Mucosa of descending colon (tissue), 3 donors: ENCODE results near the gene NKAIN2. TPM values are rescaled to one million over a fixed set of nuclear protein-coding genes. Genes with fewer than 3 reads are reported as not detected.
A peak's percentile ranks its signal among the peaks of the same experiment; 100 is the strongest.

ENCODE experiments used
- ATAC-seq: fragments of 200-7000 bp; cut with Tn5 transposase; one replicate; pipeline ENCODE4 v1.9.1; 2020; ENCODE audit warnings: mild to moderate bottlenecking, moderate library complexity
- DNase-seq, 3 donors: peaks; one replicate each; pipeline ENCODE4 v3.0.0-alpha.2; 2020
- H3K36me3 ChIP-seq: fragments of 200-600 bp; one replicate; pipeline ENCODE4 v1.8.0; 2021; ENCODE audit warnings: low read depth, mild to moderate bottlenecking
- H3K4me1 ChIP-seq: fragments of 200-600 bp; one replicate; pipeline ENCODE4 v1.8.0; 2021; ENCODE audit warnings: low read depth, mild to moderate bottlenecking
- H3K4me3 ChIP-seq: fragments of 200-600 bp; one replicate; pipeline ENCODE4 v1.8.0; 2021; ENCODE audit warnings: mild to moderate bottlenecking
- H3K9me3 ChIP-seq: fragments of 200-600 bp; one replicate; pipeline ENCODE4 v1.8.0; 2021; ENCODE audit warnings: mild to moderate bottlenecking
- intact Hi-C, 2 donors: fragments of 100-400 bp; cut with DNase I in 1 of 2; cut with micrococcal nuclease in 1 of 2; formaldehyde crosslinking; loops; one replicate each; pipeline versions ENCODE4 v1.11.0 to v1.11.1; 2022; cut with DNase I, micrococcal nuclease
- total RNA-seq, 3 donors: library from RNA; stranded (reverse); fragmentation: NEBNext Ultra II Directional in 2 of 3; extraction: Animal tissue kit (Norgen Biotek cat#: 25700) in 2 of 3; gene quantifications; one replicate each; pipeline versions ENCODE4 v1.2.1 to v1.2.4, GENCODE V29; 2021 to 2023
- TF ChIP-seq, protein P1 (sequence below): fragments of 200-600 bp; IDR thresholded peaks from one replicate; pipeline ENCODE4 v1.8.0; 2022; ENCODE audit warnings: antibody characterized with exemption, mild to moderate bottlenecking
- donor health status: DM: no; HTN: no; CAD: no; lungs with moderate emphysema.
- donor health status: DM: no; HTN: no; CAD: no.
- donor health status: DM: no; HTN: yes; CAD: no.

NKAIN2 gene
- total RNA-seq, 3 donors from 2014 or later: 0.34 to 4.7 (median 0.69) TPM

DNA sequence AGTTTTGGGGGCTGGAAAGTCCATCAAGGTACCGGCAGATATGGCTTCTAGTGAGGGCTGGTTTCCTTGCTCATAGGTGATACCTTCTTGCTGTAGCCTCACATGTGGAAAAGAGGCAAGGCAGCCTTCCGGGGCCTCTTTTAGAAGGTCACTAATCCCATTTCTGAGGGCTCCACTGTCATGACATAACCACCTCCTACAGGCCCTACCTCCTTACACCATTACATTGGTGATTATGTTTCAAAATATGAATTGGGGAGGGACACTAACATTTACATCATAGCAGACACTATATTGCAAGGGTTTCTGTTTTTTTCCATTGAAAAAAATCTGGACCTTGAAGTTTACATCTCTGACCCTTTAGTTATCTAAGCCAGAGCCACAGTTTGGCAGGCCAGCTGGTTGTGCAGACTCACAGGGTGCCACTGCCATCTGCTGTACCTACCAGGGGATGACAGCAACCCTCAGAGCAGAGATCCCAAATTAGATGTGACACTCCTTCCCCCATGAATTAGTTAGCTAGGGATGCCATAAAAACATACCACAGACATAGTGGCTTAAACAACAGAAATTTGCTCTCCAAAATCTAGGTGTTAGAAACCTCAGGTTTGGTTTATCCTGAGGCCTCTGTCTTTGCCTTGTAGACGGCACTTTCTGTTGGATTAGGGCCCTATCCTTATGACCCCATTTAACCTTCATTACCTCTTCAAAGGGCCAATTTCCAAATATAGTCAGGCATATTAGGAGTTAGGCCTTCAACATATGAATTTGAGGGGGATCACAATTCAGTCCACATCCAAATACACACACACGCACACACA is 992.2 kb downstream of the NKAIN2 start:
- Histone ChIP-seq H3K9me3 (no peaks in the 10 kb centered on the region), H3K36me3 (no peaks in the 10 kb centered on the region), H3K4me1 (no peaks in the 10 kb centered on the region), H3K4me3 (no peak overlapping the region)
- intact Hi-C loops: no loop called here
- TF ChIP-seq, protein P1, sequence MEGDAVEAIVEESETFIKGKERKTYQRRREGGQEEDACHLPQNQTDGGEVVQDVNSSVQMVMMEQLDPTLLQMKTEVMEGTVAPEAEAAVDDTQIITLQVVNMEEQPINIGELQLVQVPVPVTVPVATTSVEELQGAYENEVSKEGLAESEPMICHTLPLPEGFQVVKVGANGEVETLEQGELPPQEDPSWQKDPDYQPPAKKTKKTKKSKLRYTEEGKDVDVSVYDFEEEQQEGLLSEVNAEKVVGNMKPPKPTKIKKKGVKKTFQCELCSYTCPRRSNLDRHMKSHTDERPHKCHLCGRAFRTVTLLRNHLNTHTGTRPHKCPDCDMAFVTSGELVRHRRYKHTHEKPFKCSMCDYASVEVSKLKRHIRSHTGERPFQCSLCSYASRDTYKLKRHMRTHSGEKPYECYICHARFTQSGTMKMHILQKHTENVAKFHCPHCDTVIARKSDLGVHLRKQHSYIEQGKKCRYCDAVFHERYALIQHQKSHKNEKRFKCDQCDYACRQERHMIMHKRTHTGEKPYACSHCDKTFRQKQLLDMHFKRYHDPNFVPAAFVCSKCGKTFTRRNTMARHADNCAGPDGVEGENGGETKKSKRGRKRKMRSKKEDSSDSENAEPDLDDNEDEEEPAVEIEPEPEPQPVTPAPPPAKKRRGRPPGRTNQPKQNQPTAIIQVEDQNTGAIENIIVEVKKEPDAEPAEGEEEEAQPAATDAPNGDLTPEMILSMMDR: no peak
- ATAC-seq: no peak
- DNase-seq: peak in 1 of 3 donors; percentile 16

DNA sequence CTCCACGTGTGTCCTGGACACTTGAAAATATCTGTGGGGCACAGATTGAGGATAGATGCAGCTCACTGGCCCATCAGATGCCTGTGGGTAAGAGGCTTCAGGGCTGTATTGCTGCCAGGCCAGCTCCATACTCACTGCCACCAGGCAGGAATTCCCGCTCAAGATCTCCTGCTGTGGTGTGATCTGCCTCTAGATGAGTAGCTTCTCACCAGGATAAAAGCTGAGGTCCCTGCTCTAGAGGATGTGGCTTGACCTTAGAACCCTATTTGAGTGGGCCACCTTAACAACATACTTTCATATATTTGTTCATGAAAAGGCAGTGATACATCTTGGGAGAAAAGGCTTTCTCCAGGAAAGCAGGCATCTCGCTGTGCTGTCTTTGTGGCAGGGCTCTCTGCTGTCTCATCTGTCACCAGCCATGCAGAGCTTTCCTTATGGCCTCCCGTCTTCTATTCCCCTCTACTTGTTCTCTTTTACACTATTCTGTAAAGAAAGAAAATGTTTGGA is 992.9 kb downstream of the NKAIN2 start:
- no peaks in the 10 kb centered on the region for H3K4me1 ChIP-seq
- ATAC-seq: no peak
- no peaks in the 10 kb centered on the region for H3K36me3 ChIP-seq
- no peak for DNase-seq
- no peaks in the 10 kb centered on the region for H3K9me3 ChIP-seq
- TF ChIP-seq, protein P1: no peak
- intact Hi-C loops: no loop called here
- no peak overlapping the region for H3K4me3 ChIP-seq

DNA sequence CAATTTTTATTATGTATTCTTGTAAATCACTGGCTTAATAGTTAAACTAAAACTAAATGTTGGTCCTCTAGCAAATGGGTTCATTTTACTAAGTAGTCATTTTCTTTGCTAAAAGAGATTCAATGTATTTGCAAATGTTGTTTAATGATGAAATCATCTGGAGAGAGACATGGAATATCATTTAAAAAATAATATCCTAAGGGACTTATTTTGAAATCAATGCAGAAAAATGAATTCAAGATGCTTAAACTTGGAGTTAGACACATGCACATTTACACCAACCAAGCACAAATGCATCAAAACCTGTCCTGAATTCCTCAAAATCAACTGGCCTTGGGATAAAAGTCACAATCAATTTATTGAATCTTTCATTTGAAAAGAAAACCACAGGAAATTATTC is 993.6 kb downstream of the NKAIN2 start:
- no peak for ATAC-seq

DNA sequence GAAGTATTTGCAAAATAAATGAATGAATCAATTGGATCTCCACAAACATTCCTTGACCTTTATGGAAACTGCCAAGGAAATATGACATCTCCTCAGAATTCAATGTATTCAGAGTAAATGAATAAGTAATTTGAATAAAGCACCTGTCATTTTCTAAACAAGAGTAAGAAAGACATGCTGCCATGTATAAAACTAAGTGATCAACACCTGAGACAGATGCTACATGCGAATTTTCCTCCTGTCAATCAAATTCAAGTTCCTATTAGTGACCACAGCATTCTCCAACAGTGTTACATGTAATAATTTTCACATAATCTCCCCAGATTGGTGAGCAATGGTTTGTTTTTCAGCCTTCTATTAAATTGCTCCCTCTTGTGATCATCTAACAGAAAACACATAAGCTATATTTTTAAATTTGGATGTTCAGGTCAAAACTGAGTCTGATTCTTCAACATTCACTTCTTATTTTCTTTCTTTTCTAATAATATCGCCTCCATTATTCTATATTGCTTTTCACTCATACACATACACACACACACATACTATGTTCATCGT is 995.4 kb downstream of the NKAIN2 start:
- Histone ChIP-seq H3K4me3 (no peak overlapping the region), H3K9me3 (no peaks in the 10 kb centered on the region), H3K36me3 (no peaks in the 10 kb centered on the region), H3K4me1 (no peaks in the 10 kb centered on the region)
- DNase-seq: no peak
- intact Hi-C loops: no loop called here
- TF ChIP-seq, protein P1: no peak
- ATAC-seq: no peak

More for the DNA sequence above, 993.6 kb downstream of the NKAIN2 start:
- H3K4me3 ChIP-seq: no peak overlapping the region
- no peaks in the 10 kb centered on the region for H3K4me1 ChIP-seq
- no peaks in the 10 kb centered on the region for H3K36me3 ChIP-seq
- H3K9me3 ChIP-seq: no peaks in the 10 kb centered on the region
- intact Hi-C loops: no loop called here
- TF ChIP-seq, protein P1: no peak
- DNase-seq: no peak

DNA sequence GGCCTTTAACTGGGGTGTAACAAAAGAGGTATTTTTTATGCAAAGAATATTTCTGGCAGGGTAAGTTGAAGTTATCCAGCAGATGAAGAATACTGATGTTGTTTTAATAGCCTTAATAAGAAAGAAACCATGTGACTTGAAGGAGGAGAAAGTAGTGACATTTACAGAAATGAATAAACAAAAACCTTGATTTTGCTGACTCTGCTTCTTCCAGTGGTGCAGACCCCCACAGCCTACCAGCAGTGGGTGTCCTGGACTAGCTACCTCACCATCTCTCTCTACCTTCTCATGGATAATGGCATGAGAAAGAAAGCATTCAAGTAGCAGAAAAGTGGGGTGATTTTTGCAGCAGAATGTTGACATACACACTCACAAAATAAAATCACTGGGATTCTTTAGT is 996.0 kb downstream of the NKAIN2 start:
- no peaks in the 10 kb centered on the region for H3K4me1 ChIP-seq
- no peak for DNase-seq
- intact Hi-C loops: no loop called here
- H3K36me3 ChIP-seq: no peaks in the 10 kb centered on the region
- no peak overlapping the region for H3K4me3 ChIP-seq
- no peak for ATAC-seq
- H3K9me3 ChIP-seq: no peaks in the 10 kb centered on the region
- TF ChIP-seq, protein P1: no peak
